ENCODE data around the gene ANKRD33B.

The ANKRD33B gene

GRCh38 chr5:10578293-10578665 lies 14.4 kb downstream of the ANKRD33B start:
- no peak for DNase-seq (ENCODE audit: low read depth in 2 of 2)

GRCh38 chr5:10578869-10579268 lies 15.0 kb downstream of the ANKRD33B start:
- DNase-seq (ENCODE audit: low read depth in 2 of 2) = no peak

DNA sequence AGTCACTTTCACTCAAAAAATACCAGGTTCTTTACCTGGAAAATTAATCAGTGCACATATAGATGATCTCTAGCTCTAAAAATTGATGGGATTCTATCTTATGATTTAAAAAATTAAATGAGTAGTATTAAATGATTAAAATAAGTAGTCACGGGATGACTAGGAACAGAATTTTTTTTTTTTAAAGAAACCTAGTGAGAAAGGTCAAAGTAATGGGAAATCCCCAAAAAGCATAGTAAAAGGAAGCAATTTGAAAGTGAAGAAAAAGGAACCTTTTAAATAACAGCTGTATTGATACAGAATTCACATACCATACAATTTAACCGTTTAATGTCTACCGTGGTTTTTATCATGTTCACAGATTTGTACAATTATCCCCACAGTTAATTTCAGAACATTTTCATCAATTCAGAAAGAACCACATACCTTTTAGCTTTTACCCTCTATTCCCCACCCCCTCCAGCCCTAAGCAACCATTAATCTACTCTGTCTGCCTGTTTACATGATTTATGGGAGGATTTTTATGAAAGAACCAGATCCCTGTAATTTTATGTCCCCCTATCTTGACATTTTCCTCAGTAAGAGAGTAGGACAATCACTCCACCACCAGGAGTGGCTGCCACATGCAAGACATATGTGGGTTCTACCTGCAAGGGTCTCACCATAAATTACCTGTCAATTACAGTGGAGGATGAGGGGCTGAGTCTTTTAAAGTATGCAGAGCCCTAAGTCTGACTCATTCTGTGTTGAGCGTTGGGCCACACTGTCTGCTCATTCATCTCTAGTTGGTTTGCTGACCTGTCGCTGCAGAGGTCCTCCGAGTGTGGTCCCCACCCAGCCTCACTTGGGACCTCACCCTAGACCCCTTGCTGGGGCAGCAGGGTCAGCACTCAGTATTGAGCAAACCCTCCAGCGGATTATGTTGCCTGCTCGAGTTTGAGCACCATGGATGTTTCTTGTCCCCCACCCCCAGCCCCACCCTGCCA lies 16.0 kb downstream of the ANKRD33B start:
- no peak for DNase-seq (ENCODE audit: low read depth in 2 of 2)

- no peak for DNase-seq (ENCODE audit: low read depth in 2 of 2)
These were observed 16.9 kb downstream of the ANKRD33B start for GRCh38 chr5:10580531-10581423.

GRCh38 chr5:10581424-10581748 lies 17.5 kb downstream of the ANKRD33B start:
- DNase-seq (ENCODE audit: low read depth in 2 of 2) = no peak

GRCh38 chr5:10581867-10582511 lies 18.1 kb downstream of the ANKRD33B start:
- no peak for DNase-seq (ENCODE audit: low read depth in 2 of 2)

DNA sequence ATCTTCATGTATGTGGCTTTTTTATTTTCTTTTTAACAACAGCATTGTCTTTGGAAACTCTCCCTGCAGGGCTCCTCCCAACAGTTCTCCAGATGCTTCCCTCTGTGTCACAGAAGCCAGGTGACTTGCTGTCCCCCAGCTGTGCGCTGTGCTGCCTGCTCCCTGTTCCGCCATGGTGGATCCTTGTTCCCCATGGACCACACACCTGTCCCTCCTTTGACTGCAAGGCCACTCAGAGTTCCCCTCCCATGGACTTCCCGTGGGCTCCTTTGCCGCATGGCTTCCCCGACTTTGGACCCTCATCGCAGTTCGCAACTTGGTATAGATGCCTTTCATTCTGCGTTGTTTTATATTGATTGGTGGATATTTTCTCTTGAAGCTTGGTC lies 18.6 kb downstream of the ANKRD33B start:
- no peak for DNase-seq (ENCODE audit: low read depth in 2 of 2)

DNA sequence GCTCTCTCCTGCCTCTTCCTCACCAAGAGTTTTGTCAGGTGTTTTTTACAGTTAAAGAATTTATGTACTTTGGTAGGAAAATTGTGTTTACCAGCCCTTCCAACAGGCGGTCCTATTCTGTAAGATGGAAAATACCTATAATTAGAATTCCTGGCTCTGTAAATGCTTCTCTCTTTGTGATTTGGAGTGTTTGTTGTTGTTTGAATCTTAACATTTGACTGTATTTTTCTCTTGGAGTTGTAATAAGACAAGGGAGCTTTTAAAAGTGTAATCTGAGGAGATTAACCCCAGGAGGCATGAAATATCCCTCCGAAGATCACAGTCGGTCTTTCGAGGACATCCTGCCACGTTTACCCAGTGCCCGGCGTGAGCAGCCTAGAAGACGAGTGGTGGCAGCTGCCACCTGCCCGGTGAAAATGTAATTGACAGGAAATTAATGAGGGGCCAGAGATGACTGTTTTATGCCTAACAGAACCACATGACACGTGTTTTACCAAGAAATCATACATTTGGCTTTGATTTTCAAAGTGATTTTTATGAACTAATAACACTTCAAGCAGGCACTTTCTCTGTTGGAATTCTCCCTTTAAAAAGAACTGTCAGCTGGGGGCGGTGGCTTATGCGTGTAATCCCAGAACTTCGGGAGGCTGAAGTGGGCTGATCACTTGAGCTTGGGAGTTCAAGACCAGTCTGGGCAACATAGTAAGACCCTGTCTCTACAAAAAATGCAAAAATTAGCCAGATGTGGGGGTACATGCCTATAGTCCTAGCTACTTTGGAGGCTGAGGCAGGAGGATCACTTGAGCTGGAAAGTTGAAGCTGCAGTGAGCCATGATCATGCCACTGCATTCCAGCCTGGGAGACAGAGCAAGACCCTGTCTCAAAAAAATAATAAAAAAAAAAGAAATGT lies 20.0 kb downstream of the ANKRD33B start:
- DNase-seq (ENCODE audit: low read depth in 2 of 2) = no peak

DNA sequence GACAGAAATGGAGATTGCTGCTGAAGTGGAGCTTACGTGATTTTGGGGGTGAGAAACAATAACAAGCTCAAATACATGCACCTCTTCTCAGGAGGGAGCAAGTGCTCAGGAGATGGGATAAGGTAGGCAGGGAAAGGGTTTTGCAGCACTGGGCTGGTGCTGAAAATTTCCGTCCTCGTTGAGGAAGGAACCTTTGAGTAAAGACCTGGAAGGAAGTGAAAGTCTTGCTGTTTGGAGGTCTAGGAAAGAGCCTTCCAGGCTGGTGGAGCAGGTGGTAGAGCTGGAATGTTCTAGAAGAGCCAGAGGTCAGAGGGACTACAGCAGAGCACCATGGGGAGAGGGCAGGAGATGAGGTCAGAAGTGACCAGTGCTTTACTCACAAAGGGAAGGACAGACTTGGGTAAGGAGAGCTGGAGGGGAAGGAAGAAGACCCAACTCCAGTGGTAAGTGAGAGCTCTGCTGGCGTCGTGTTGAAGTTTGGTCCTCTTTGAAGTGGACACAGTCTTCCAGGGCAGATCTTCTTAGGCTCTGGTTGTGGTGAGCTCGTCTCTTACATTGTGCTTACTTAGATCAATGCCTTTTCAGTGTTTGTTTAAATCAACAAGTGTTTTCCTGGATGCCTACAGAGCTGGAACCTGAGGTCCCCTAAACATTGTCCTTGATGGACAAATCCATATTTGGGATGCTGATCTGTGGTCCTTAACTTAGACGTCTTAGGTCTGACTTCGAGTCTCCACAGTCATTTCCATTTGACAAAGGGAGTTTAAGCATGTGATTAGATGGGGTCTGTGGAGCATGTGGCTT lies 21.0 kb downstream of the ANKRD33B start:
- no peak for DNase-seq (ENCODE audit: low read depth in 2 of 2)

GRCh38 chr5:10585518-10585915 lies 21.6 kb downstream of the ANKRD33B start:
- no peak for DNase-seq (ENCODE audit: low read depth in 2 of 2)

DNA sequence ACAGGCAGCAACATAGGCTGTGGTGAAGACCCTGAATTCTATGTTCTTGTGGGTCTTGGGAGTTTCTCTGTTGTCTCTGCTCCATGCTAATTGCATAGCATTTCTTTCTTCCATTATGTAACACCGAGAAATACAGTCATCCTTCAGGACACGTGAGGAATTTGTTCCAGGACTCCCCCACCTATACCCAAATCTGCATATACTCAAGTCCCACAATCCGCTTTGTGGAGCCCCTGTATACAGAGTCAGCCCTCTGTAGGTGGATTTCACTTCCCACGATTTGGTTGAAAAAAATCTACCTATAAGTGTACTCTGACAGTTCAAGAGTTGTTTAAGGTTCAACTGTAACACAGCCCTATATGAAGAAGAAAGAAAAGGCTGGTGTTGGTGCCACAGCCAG lies 22.1 kb downstream of the ANKRD33B start:
- no peak for DNase-seq (ENCODE audit: low read depth in 2 of 2)

DNA sequence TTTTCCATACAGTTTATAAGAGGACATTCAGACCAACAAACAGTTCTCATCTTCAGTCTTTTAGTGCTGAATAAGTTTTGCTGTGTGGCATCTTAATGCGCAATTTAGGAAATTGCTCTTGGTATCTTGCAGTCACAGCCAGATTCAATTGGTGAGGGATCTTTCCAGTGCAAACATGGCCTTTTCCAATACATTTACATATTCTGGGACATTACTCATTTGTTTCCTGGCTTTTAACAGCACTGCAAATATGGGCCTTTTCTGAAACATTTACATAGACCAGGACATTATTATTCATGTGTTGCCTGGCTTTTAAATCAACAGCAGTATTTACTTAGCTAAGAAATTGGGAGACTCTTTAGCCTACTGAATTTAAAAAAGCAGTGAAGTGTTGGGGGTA lies 22.7 kb downstream of the ANKRD33B start:
- DNase-seq (ENCODE audit: low read depth in 2 of 2) = no peak

DNA sequence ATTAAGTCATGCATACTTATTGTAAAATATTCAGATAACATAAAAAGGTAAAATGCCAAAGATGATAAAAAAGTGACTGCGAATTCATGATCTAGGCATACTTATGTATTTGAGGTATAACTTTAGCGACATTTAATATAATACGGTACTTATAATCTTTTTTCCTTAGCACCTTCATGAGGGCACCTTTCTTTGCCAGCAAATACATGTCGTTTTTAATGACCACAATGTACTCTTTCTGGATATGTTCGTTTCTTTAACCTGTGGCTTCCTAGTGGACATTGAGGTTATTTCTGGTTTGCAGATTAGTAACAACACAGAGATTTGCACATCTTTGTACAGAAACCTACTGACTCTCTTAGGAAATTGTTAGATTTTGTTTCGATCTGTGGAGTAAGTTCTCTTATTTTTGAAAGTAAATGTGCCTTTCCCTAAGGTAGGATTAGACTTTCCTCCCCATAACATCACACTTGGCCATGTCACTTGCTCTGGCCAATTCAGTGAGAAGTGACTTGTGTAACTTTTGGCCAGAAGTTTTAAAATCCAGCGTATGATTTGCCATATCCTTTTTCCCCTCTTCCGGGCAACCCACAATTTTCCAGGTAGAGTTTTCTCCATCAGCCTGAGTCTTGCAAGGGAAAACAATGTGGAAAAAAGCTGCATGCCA lies 24.4 kb downstream of the ANKRD33B start:
- DNase-seq (ENCODE audit: low read depth in 2 of 2) = no peak

GRCh38 chr5:10588779-10589447 lies 25.0 kb downstream of the ANKRD33B start:
- no peak for DNase-seq (ENCODE audit: low read depth in 2 of 2)

- DNase-seq (ENCODE audit: low read depth in 2 of 2) = no peak
These were observed 26.5 kb downstream of the ANKRD33B start for GRCh38 chr5:10590226-10590999.

DNA sequence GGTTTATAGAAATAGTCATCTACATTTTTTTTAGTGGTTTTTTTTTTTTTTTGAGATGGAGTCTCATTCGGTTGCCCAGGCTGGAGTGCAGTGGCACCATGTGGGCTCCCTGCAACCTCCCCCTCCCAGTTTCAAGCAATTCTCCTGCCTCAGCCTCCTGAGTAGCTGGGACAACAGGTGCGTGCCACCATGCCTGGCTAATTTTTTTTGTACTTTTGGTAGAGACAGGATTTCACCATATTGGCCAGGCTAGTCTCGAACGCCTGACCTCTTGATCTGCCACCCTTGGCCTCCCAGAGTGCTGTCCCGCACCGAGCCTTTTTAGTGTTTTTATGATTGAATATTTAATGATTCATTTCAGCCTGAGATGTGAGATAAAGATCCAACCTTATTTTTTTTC lies 27.3 kb downstream of the ANKRD33B start:
- no peak for DNase-seq (ENCODE audit: low read depth in 2 of 2)

GRCh38 chr5:10591966-10592365 lies 28.1 kb downstream of the ANKRD33B start:
- no peak for DNase-seq (ENCODE audit: low read depth in 2 of 2)

GRCh38 chr5:10592601-10593000 lies 28.7 kb downstream of the ANKRD33B start:
- DNase-seq (ENCODE audit: low read depth in 2 of 2) = no peak

All from stimulated activated CD8-positive, alpha-beta memory T cell treated with anti-CD3 and anti-CD28 coated beads, Interleukin-15, amount 100 ng/mL, for 48 hours (primary cell).